ENCODE data around the gene MLH1. TPM values are rescaled to one million over a fixed set of nuclear protein-coding genes. Genes with fewer than 3 reads are reported as not detected.

The MLH1 gene
- total RNA-seq, 3 donors from 2014 or later (not counting 1 experiment from before 2014, with no cell fraction given) = 26.9 to 42.6 (median 27.3) TPM

- intact Hi-C loops (cut with micrococcal nuclease) = loop anchor here (5.0 kb wide), 1 partner anchor 79 kb away; no protein-coding TSS in a partner anchor
- TF ChIP-seq CTCF (IDR thresholded peaks at IDR 0.05) = no peak
- Mint-ChIP-seq H3K9me3 (no peaks in the 10 kb centered on the region), H3K27me3 (ENCODE audit: low read depth in 2 of 2) (no peaks in the 10 kb centered on the region), H3K4me1 (peaks cover 0 to 11% of the 10 kb centered on the region in 2 donors), H3K27ac (no peak overlapping the region), H3K36me3 (no peaks in the 10 kb centered on the region), H3K4me3 (no peak overlapping the region)
- Histone ChIP-seq H3K27me3 (ENCODE audit: control insufficient read depth, insufficient read depth, low read length) (no peaks in the 10 kb centered on the region), H3K9me3 (ENCODE audit: control insufficient read depth, insufficient read depth, low read length) (no peaks in the 10 kb centered on the region), H3K27ac (ENCODE audit: low read length) (no peak overlapping the region), H3K4me3 (ENCODE audit: low read length) (no peak overlapping the region), H3K4me1 (ENCODE audit: control insufficient read depth, insufficient read depth, low read length) (no peaks in the 10 kb centered on the region), H3K36me3 (ENCODE audit: control insufficient read depth, insufficient read depth, low read length) (no peaks in the 10 kb centered on the region)
- 92% methylated on average over 2 of the region's 3 CpGs for WGBS (ENCODE audit: insufficient coverage)
- ATAC-seq = no peak
- DNase-seq = no peak
Measured at GRCh38 chr3:36956155-36956554, 37.2 kb upstream of the MLH1 start.

- H3K4me1 Mint-ChIP-seq = peaks cover 0 to 11% of the 10 kb centered on the region in 2 donors
- Histone ChIP-seq H3K4me3 (ENCODE audit: low read length) (no peak overlapping the region), H3K9me3 (ENCODE audit: control insufficient read depth, insufficient read depth, low read length) (no peaks in the 10 kb centered on the region), H3K36me3 (ENCODE audit: control insufficient read depth, insufficient read depth, low read length) (no peaks in the 10 kb centered on the region), H3K27ac (ENCODE audit: low read length) (no peak overlapping the region), H3K27me3 (ENCODE audit: control insufficient read depth, insufficient read depth, low read length) (no peaks in the 10 kb centered on the region), H3K4me1 (ENCODE audit: control insufficient read depth, insufficient read depth, low read length) (no peaks in the 10 kb centered on the region)
- DNase-seq (no peak), ATAC-seq (no peak)
- whole genome bisulfite sequencing (ENCODE audit: insufficient coverage) = 88% methylated on average over 1 of the region's 1 CpG
- no peak overlapping the region for H3K27ac Mint-ChIP-seq
- H3K36me3 Mint-ChIP-seq = no peaks in the 10 kb centered on the region
- no peaks in the 10 kb centered on the region for H3K9me3 Mint-ChIP-seq
- H3K27me3 Mint-ChIP-seq (ENCODE audit: low read depth in 2 of 2) = no peaks in the 10 kb centered on the region
- no peak for TF ChIP-seq CTCF (IDR thresholded peaks at IDR 0.05)
- intact Hi-C loops (cut with micrococcal nuclease) = loop anchor here (5.0 kb wide), 1 partner anchor 80 kb away; no protein-coding TSS in a partner anchor
- H3K4me3 Mint-ChIP-seq = no peak overlapping the region
Measured at GRCh38 chr3:36957063-36957462, 36.3 kb upstream of the MLH1 start.

GRCh38 chr3:36957862-36958686 is 35.2 kb upstream of the MLH1 start:
- Mint-ChIP-seq H3K4me3 (no peak overlapping the region), H3K27ac (peak overlapping the region in 1 of 2 donors; percentile 80), H3K4me1 (peaks cover 0 to 11% of the 10 kb centered on the region in 2 donors), H3K9me3 (no peaks in the 10 kb centered on the region), H3K36me3 (no peaks in the 10 kb centered on the region), H3K27me3 (ENCODE audit: low read depth in 2 of 2) (no peaks in the 10 kb centered on the region)
- intact Hi-C loops (cut with micrococcal nuclease) = loop anchor here (1.0 to 5.0 kb wide), 4 partner anchors 45 to 229 kb away; no protein-coding TSS in a partner anchor
- H3K27ac ChIP-seq (ENCODE audit: low read length) = no peak overlapping the region
- no peak overlapping the region for H3K4me3 ChIP-seq (ENCODE audit: low read length)
- DNase-seq (peak in 1 of 2 donors; percentile 27), ATAC-seq (peak; percentile 34 to 61 (median 38))
- no peaks in the 10 kb centered on the region for H3K27me3 ChIP-seq (ENCODE audit: control insufficient read depth, insufficient read depth, low read length)
- H3K4me1 ChIP-seq (ENCODE audit: control insufficient read depth, insufficient read depth, low read length) = no peaks in the 10 kb centered on the region
- H3K36me3 ChIP-seq (ENCODE audit: control insufficient read depth, insufficient read depth, low read length) = no peaks in the 10 kb centered on the region
- 80% methylated on average over 1 of the region's 3 CpGs for WGBS (ENCODE audit: insufficient coverage)
- TF ChIP-seq CTCF (IDR thresholded peaks at IDR 0.05) = no peak
- H3K9me3 ChIP-seq (ENCODE audit: control insufficient read depth, insufficient read depth, low read length) = no peaks in the 10 kb centered on the region
